ENCODE data around the gene FNBP1. TPM values are rescaled to one million over a fixed set of nuclear protein-coding genes. Genes with fewer than 3 reads are reported as not detected.
A peak's percentile ranks its signal among the peaks of the same experiment; 100 is the strongest.

Gene FNBP1
- total RNA-seq, 1 experiment from 2014 or later, result 43.6 TPM

DNA sequence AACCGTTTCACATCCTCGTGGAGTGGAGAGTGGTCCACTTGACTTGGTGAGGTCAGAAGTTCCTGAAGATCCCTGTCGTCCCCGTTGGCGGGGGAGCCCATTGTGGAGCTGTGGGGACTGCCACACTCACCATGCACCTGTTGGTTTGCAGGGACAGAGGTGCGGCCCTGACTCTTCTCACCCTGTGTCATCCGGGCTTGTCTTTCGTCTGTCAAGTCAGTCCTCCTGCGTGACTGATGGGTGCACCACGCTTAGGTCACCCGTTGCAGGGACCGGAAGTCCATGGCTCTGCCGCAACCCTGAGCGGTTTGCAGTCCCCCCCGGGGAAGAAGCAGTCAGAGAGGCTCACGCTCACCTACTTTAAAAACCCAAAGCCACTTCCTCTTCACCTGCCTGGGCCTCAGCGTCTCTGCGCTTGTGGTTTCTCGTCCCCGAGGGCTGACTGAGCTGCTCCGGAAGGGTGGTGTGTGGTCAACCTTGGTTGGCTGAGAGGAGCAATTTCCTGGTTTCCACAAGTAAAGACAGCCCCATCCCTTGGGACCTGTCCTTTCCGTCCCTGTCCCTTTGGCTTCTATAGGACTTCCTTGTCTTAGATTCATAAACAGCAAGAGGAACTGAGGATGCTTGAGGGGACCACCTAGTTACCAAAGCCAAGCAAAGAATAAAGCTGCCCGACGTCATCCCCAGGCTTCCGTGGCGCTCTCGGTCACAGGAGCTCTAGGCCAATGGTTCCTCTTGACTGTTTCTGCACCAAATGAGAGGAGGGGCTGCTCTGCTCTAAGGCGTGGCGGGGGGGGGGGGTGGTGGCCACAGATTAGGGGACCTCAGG lies 154.5 kb downstream of the FNBP1 start:
- ChIA-PET POLR2A (no interaction called here), CTCF (interaction anchor here (0.7 to 1.2 kb wide), 2 partner anchors 158 to 165 kb away, joined by 3 read pairs; partner anchors contain the start of gene GPR107)
- ATAC-seq, result no peak
- no peaks in the 10 kb centered on the region for H3K36me3 Mint-ChIP-seq
- DNase-seq (ENCODE audit: low spot score), result no peak
- H3K27ac Mint-ChIP-seq, result peak overlapping the region; percentile 92
- H3K4me1 Mint-ChIP-seq, result peaks cover 71% of the 10 kb centered on the region
- no peak overlapping the region for H3K4me3 Mint-ChIP-seq
- TF ChIP-seq ETV6 (CRISPR knock-in tag; IDR thresholded peaks at IDR 0.05) (no peak), FOXJ3 (CRISPR knock-in tag; IDR thresholded peaks at IDR 0.05; ENCODE audit: borderline replicate concordance) (no peak), NR2C2 (CRISPR knock-in tag; IDR thresholded peaks at IDR 0.05) (no peak), ZNF219 (CRISPR knock-in tag; IDR thresholded peaks at IDR 0.05; ENCODE audit: borderline replicate concordance) (no peak), ZNF232 (CRISPR knock-in tag; IDR thresholded peaks at IDR 0.05) (no peak), ZNF121 (CRISPR knock-in tag; IDR thresholded peaks at IDR 0.05) (no peak), SMAD4 (CRISPR knock-in tag; IDR thresholded peaks at IDR 0.05) (no peak), NFE2L1 (CRISPR knock-in tag; IDR thresholded peaks at IDR 0.05) (no peak), SMAD3 (CRISPR knock-in tag; IDR thresholded peaks at IDR 0.05; ENCODE audit: borderline replicate concordance) (no peak)
- TF ChIP-seq, protein P1, sequence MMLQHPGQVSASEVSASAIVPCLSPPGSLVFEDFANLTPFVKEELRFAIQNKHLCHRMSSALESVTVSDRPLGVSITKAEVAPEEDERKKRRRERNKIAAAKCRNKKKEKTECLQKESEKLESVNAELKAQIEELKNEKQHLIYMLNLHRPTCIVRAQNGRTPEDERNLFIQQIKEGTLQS (CRISPR knock-in tag; conservative IDR thresholded peaks at IDR 0.05), result no peak
- TF ChIP-seq, protein P2, sequence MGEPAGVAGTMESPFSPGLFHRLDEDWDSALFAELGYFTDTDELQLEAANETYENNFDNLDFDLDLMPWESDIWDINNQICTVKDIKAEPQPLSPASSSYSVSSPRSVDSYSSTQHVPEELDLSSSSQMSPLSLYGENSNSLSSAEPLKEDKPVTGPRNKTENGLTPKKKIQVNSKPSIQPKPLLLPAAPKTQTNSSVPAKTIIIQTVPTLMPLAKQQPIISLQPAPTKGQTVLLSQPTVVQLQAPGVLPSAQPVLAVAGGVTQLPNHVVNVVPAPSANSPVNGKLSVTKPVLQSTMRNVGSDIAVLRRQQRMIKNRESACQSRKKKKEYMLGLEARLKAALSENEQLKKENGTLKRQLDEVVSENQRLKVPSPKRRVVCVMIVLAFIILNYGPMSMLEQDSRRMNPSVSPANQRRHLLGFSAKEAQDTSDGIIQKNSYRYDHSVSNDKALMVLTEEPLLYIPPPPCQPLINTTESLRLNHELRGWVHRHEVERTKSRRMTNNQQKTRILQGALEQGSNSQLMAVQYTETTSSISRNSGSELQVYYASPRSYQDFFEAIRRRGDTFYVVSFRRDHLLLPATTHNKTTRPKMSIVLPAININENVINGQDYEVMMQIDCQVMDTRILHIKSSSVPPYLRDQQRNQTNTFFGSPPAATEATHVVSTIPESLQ (CRISPR knock-in tag; IDR thresholded peaks at IDR 0.05), result no peak
- TF ChIP-seq, protein P3, sequence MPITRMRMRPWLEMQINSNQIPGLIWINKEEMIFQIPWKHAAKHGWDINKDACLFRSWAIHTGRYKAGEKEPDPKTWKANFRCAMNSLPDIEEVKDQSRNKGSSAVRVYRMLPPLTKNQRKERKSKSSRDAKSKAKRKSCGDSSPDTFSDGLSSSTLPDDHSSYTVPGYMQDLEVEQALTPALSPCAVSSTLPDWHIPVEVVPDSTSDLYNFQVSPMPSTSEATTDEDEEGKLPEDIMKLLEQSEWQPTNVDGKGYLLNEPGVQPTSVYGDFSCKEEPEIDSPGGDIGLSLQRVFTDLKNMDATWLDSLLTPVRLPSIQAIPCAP (CRISPR knock-in tag; IDR thresholded peaks at IDR 0.05), result no peak
- TF ChIP-seq, protein P4, sequence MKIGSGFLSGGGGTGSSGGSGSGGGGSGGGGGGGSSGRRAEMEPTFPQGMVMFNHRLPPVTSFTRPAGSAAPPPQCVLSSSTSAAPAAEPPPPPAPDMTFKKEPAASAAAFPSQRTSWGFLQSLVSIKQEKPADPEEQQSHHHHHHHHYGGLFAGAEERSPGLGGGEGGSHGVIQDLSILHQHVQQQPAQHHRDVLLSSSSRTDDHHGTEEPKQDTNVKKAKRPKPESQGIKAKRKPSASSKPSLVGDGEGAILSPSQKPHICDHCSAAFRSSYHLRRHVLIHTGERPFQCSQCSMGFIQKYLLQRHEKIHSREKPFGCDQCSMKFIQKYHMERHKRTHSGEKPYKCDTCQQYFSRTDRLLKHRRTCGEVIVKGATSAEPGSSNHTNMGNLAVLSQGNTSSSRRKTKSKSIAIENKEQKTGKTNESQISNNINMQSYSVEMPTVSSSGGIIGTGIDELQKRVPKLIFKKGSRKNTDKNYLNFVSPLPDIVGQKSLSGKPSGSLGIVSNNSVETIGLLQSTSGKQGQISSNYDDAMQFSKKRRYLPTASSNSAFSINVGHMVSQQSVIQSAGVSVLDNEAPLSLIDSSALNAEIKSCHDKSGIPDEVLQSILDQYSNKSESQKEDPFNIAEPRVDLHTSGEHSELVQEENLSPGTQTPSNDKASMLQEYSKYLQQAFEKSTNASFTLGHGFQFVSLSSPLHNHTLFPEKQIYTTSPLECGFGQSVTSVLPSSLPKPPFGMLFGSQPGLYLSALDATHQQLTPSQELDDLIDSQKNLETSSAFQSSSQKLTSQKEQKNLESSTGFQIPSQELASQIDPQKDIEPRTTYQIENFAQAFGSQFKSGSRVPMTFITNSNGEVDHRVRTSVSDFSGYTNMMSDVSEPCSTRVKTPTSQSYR (CRISPR knock-in tag; IDR thresholded peaks at IDR 0.05), result no peak
- TF ChIP-seq, protein P5, sequence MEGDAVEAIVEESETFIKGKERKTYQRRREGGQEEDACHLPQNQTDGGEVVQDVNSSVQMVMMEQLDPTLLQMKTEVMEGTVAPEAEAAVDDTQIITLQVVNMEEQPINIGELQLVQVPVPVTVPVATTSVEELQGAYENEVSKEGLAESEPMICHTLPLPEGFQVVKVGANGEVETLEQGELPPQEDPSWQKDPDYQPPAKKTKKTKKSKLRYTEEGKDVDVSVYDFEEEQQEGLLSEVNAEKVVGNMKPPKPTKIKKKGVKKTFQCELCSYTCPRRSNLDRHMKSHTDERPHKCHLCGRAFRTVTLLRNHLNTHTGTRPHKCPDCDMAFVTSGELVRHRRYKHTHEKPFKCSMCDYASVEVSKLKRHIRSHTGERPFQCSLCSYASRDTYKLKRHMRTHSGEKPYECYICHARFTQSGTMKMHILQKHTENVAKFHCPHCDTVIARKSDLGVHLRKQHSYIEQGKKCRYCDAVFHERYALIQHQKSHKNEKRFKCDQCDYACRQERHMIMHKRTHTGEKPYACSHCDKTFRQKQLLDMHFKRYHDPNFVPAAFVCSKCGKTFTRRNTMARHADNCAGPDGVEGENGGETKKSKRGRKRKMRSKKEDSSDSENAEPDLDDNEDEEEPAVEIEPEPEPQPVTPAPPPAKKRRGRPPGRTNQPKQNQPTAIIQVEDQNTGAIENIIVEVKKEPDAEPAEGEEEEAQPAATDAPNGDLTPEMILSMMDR (IDR thresholded peaks at IDR 0.05), result no peak
- no peaks in the 10 kb centered on the region for H3K9me3 Mint-ChIP-seq
- no peaks in the 10 kb centered on the region for H3K27me3 Mint-ChIP-seq (ENCODE audit: low read depth)

DNA sequence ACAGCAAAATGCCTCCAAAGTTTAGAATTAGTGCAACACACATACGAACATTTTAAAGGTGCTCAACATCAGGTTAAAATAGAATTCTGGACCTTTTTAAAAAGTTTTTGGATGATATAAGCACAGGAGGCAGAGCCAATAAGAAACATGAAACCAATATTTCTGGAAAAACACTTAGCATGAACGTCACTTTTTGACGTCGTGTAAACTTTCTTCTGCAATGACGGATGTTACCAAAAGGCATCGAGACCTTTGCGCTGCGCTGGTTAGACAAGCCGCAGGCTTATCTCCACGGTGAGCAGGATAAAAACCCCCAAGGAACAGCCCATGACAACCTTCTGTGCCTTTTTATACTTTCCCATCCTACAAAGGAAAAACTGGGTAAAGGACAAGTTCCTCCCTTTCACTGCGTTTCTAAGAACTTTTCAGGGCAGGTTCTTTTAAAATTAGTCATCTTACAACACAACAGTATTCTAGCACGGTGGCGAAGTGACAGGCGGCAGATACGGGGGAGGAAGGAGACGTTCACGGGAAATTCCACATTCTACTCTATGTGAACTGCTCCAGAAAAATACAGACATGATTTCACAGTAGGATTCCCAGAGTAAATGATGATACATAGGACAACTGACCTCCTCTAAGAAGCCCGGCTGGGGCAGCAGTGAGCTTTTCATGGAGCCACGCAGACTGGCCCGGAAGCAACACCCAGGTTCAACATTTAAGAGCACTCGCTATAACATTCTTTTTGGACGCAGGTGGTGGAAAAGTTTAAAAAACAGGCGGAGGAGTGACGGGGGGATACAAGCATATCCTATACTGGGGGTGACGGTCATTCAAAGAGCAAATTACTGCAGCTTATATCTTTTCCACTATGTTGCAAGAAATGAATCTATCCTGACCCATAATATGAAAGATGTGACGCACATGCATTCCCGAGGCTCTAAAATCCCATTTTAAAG lies 155.4 kb downstream of the FNBP1 start:
- Mint-ChIP-seq H3K4me1 (peaks cover 71% of the 10 kb centered on the region), H3K27me3 (ENCODE audit: low read depth) (no peaks in the 10 kb centered on the region), H3K36me3 (no peaks in the 10 kb centered on the region), H3K27ac (peak overlapping the region; percentile 52; the same call in 1 of the 2 replicates), H3K9me3 (no peaks in the 10 kb centered on the region), H3K4me3 (no peak overlapping the region)
- CTCF ChIA-PET, result interaction anchor here (1.1 to 1.2 kb wide), 4 partner anchors 10 to 860 kb away, joined by 3 to 7 read pairs (median 3); partner anchors contain the start of gene SH3GLB2
- DNase-seq (ENCODE audit: low spot score) (no peak), ATAC-seq (no peak)
- POLR2A ChIA-PET, result no interaction called here
- TF ChIP-seq, protein P6, sequence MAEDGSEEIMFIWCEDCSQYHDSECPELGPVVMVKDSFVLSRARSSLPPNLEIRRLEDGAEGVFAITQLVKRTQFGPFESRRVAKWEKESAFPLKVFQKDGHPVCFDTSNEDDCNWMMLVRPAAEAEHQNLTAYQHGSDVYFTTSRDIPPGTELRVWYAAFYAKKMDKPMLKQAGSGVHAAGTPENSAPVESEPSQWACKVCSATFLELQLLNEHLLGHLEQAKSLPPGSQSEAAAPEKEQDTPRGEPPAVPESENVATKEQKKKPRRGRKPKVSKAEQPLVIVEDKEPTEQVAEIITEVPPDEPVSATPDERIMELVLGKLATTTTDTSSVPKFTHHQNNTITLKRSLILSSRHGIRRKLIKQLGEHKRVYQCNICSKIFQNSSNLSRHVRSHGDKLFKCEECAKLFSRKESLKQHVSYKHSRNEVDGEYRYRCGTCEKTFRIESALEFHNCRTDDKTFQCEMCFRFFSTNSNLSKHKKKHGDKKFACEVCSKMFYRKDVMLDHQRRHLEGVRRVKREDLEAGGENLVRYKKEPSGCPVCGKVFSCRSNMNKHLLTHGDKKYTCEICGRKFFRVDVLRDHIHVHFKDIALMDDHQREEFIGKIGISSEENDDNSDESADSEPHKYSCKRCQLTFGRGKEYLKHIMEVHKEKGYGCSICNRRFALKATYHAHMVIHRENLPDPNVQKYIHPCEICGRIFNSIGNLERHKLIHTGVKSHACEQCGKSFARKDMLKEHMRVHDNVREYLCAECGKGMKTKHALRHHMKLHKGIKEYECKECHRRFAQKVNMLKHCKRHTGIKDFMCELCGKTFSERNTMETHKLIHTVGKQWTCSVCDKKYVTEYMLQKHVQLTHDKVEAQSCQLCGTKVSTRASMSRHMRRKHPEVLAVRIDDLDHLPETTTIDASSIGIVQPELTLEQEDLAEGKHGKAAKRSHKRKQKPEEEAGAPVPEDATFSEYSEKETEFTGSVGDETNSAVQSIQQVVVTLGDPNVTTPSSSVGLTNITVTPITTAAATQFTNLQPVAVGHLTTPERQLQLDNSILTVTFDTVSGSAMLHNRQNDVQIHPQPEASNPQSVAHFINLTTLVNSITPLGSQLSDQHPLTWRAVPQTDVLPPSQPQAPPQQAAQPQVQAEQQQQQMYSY (CRISPR knock-in tag; IDR thresholded peaks at IDR 0.05), result no peak
- TF ChIP-seq, protein P7, sequence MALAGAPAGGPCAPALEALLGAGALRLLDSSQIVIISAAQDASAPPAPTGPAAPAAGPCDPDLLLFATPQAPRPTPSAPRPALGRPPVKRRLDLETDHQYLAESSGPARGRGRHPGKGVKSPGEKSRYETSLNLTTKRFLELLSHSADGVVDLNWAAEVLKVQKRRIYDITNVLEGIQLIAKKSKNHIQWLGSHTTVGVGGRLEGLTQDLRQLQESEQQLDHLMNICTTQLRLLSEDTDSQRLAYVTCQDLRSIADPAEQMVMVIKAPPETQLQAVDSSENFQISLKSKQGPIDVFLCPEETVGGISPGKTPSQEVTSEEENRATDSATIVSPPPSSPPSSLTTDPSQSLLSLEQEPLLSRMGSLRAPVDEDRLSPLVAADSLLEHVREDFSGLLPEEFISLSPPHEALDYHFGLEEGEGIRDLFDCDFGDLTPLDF (CRISPR knock-in tag; IDR thresholded peaks at IDR 0.05), result no peak
